Muscle layer of duodenum (tissue), 2 donors: Measurements from ENCODE around the gene KIF6.
A peak's percentile ranks its signal among the peaks of the same experiment; 100 is the strongest.

Experiments
- H3K27ac ChIP-seq: one replicate; pipeline ENCODE4 v1.7.0; 2013; ENCODE audit warnings: mild to moderate bottlenecking, low read length
- H3K27me3 ChIP-seq: one replicate; pipeline ENCODE4 v1.7.0; 2013; ENCODE audit warnings: low read depth, mild to moderate bottlenecking, control low read depth, low read length
- H3K36me3 ChIP-seq, 2 donors: one replicate each; pipeline ENCODE4 v1.7.0; 2013; ENCODE audit warnings: low read length in 2 of 2, control low read depth in 1 of 2, mild to moderate bottlenecking in 1 of 2; ENCODE audit not compliant: insufficient read depth in 2 of 2, control insufficient read depth in 1 of 2
- H3K4me1 ChIP-seq, 2 donors: one replicate each; pipeline ENCODE4 v1.7.0; 2013; ENCODE audit warnings: low read length in 2 of 2, mild to moderate bottlenecking in 2 of 2, control low read depth in 1 of 2, moderate library complexity in 1 of 2; ENCODE audit not compliant: insufficient read depth in 2 of 2, control insufficient read depth in 1 of 2
- H3K4me3 ChIP-seq, 2 donors: one replicate each; pipeline ENCODE4 v1.7.0; 2013; ENCODE audit warnings: low read length in 2 of 2, low read depth in 1 of 2, mild to moderate bottlenecking in 1 of 2
- H3K9me3 ChIP-seq, 2 donors: one replicate each; pipeline ENCODE4 v1.7.0; 2013; ENCODE audit warnings: low read length in 2 of 2, control low read depth in 1 of 2, mild to moderate bottlenecking in 1 of 2; ENCODE audit not compliant: control insufficient read depth in 1 of 2
- donor health status: healthy.

KIF6 gene

GRCh38 chr6:39422238-39422637, 303.0 kb downstream of the KIF6 start:
- Histone ChIP-seq H3K36me3 (no peaks in the 10 kb centered on the region), H3K4me3 (no peak overlapping the region), H3K9me3 (no peaks in the 10 kb centered on the region), H3K4me1 (peaks cover 0 to 31% of the 10 kb centered on the region in 2 donors), H3K27ac (no peak overlapping the region), H3K27me3 (no peaks in the 10 kb centered on the region)

- peaks cover 0 to 38% of the 10 kb centered on the region in 2 donors for H3K4me1 ChIP-seq
- H3K4me3 ChIP-seq: no peak overlapping the region
- no peaks in the 10 kb centered on the region for H3K27me3 ChIP-seq
- H3K27ac ChIP-seq: no peak overlapping the region
- no peaks in the 10 kb centered on the region for H3K36me3 ChIP-seq
- H3K9me3 ChIP-seq: no peaks in the 10 kb centered on the region
These were observed 303.6 kb downstream of the KIF6 start for GRCh38 chr6:39421383-39422225.

GRCh38 chr6:39420300-39421265, 304.6 kb downstream of the KIF6 start:
- H3K9me3 ChIP-seq: no peaks in the 10 kb centered on the region
- no peaks in the 10 kb centered on the region for H3K27me3 ChIP-seq
- peaks cover 0 to 35% of the 10 kb centered on the region in 2 donors for H3K4me1 ChIP-seq
- H3K27ac ChIP-seq: peak overlapping the region; percentile 50
- H3K36me3 ChIP-seq: no peaks in the 10 kb centered on the region
- no peak overlapping the region for H3K4me3 ChIP-seq

- no peaks in the 10 kb centered on the region for H3K9me3 ChIP-seq
- H3K4me3 ChIP-seq: no peak overlapping the region
- no peaks in the 10 kb centered on the region for H3K36me3 ChIP-seq
- H3K4me1 ChIP-seq: peaks cover 0 to 35% of the 10 kb centered on the region in 2 donors
- no peaks in the 10 kb centered on the region for H3K27me3 ChIP-seq
- no peak overlapping the region for H3K27ac ChIP-seq
These were observed 305.6 kb downstream of the KIF6 start for GRCh38 chr6:39419607-39420006.

GRCh38 chr6:39417440-39417839, 307.8 kb downstream of the KIF6 start:
- Histone ChIP-seq H3K4me1 (peaks cover 0 to 32% of the 10 kb centered on the region in 2 donors), H3K4me3 (no peak overlapping the region), H3K27ac (no peak overlapping the region), H3K9me3 (no peaks in the 10 kb centered on the region), H3K36me3 (no peaks in the 10 kb centered on the region), H3K27me3 (no peaks in the 10 kb centered on the region)

- H3K27ac ChIP-seq: no peak overlapping the region
- H3K9me3 ChIP-seq: no peaks in the 10 kb centered on the region
- peaks cover 0 to 26% of the 10 kb centered on the region in 2 donors for H3K4me1 ChIP-seq
- H3K4me3 ChIP-seq: no peak overlapping the region
- H3K36me3 ChIP-seq: no peaks in the 10 kb centered on the region
- no peaks in the 10 kb centered on the region for H3K27me3 ChIP-seq
These were observed 308.5 kb downstream of the KIF6 start for GRCh38 chr6:39416728-39417127.

- H3K4me1 ChIP-seq: peaks cover 0 to 25% of the 10 kb centered on the region in 2 donors
- no peak overlapping the region for H3K4me3 ChIP-seq
- H3K36me3 ChIP-seq: no peaks in the 10 kb centered on the region
- no peaks in the 10 kb centered on the region for H3K27me3 ChIP-seq
- H3K9me3 ChIP-seq: no peaks in the 10 kb centered on the region
- peak overlapping the region; percentile 7 for H3K27ac ChIP-seq
These were observed 309.2 kb downstream of the KIF6 start for GRCh38 chr6:39416026-39416425.

GRCh38 chr6:39415482-39415881, 309.7 kb downstream of the KIF6 start:
- Histone ChIP-seq H3K27ac (peak overlapping the region; percentile 7), H3K4me1 (peaks cover 0 to 21% of the 10 kb centered on the region in 2 donors), H3K36me3 (no peaks in the 10 kb centered on the region)

GRCh38 chr6:39411465-39411864, 313.7 kb downstream of the KIF6 start:
- peaks cover 0 to 2% of the 10 kb centered on the region in 2 donors for H3K4me1 ChIP-seq
- no peaks in the 10 kb centered on the region for H3K9me3 ChIP-seq
- no peaks in the 10 kb centered on the region for H3K27me3 ChIP-seq
- no peaks in the 10 kb centered on the region for H3K36me3 ChIP-seq
- no peak overlapping the region for H3K27ac ChIP-seq
- H3K4me3 ChIP-seq: no peak overlapping the region

More at GRCh38 chr6:39415482-39415881, 309.7 kb downstream of the KIF6 start:
- H3K27me3 ChIP-seq: no peaks in the 10 kb centered on the region
- no peak overlapping the region for H3K4me3 ChIP-seq
- H3K9me3 ChIP-seq: no peaks in the 10 kb centered on the region

- H3K9me3 ChIP-seq: no peaks in the 10 kb centered on the region
- H3K4me1 ChIP-seq: no peaks in the 10 kb centered on the region
- H3K27ac ChIP-seq: no peak overlapping the region
These were observed 314.2 kb downstream of the KIF6 start for GRCh38 chr6:39411001-39411400.

GRCh38 chr6:39409889-39410288, 315.3 kb downstream of the KIF6 start:
- Histone ChIP-seq H3K27ac (no peak overlapping the region), H3K9me3 (no peaks in the 10 kb centered on the region), H3K4me1 (no peaks in the 10 kb centered on the region), H3K27me3 (no peaks in the 10 kb centered on the region), H3K36me3 (no peaks in the 10 kb centered on the region), H3K4me3 (no peak overlapping the region)

More at GRCh38 chr6:39411001-39411400, 314.2 kb downstream of the KIF6 start:
- Histone ChIP-seq H3K36me3 (no peaks in the 10 kb centered on the region), H3K4me3 (no peak overlapping the region), H3K27me3 (no peaks in the 10 kb centered on the region)
